ENCODE data around the gene NR5A1. TPM values are rescaled to one million over a fixed set of nuclear protein-coding genes. Genes with fewer than 3 reads are reported as not detected.

Gene NR5A1
- total and polyA plus RNA-seq, 2 experiments from 2014 or later, result 0.21 TPM; not detected in 1

- TF ChIP-seq CTCF (conservative IDR thresholded peaks at IDR 0.05; ENCODE audit: low read depth in 2 of 2) (no peak), ZNF114 (CRISPR knock-in tag; IDR thresholded peaks at IDR 0.05) (no peak), NANOG (IDR thresholded peaks at IDR 0.05; ENCODE audit: borderline replicate concordance) (no peak), CREB1 (CRISPR knock-in tag; IDR thresholded peaks at IDR 0.05; ENCODE audit: low read depth) (no peak), JUNB (IDR thresholded peaks at IDR 0.05; ENCODE audit: unreplicated experiment) (no peak), ETS1 (IDR thresholded peaks at IDR 0.05) (no peak), EZH2 (IDR thresholded peaks at IDR 0.05; ENCODE audit: low read depth, unreplicated experiment) (no peak), POLR2AphosphoS5 (IDR thresholded peaks at IDR 0.05; ENCODE audit: low read depth) (no peak), EZH2phosphoT487 (IDR thresholded peaks at IDR 0.05; ENCODE audit: unreplicated experiment) (no peak)
These were observed 70.1 kb downstream of the NR5A1 start (continued) for GRCh38 chr9:124437086-124437485.

DNA sequence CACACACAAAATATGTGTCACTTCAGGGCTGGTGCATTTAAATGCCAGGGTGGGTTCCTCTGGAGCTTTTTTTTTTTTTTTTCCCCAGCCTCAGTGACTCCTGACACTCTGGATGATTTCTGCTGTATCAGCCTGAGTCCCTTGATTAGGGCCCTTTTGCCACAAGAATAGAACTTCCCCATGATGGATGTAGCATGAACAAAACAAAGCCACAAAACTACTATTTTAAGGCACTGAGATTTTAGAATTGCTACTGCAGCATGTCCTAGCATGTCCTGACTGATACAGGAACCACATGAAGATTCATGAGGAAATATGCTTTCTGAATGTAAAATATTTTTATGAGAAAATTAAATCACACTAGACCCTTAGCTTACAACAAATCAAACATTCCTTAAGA is 70.9 kb downstream of the NR5A1 start:
- H3K9me2 ChIP-seq (ENCODE audit: insufficient read depth), result no peaks in the 10 kb centered on the region
- H3K4me3 ChIP-seq, result no peak overlapping the region
- no peak overlapping the region for H3K27ac Mint-ChIP-seq
- no peaks in the 10 kb centered on the region for H3K79me2 ChIP-seq (replicated peaks; ENCODE audit: insufficient read depth)
- no peak overlapping the region for H3K4me3 Mint-ChIP-seq
- no peak for DNase-seq (ENCODE audit: low spot score)
- H3K4me2 ChIP-seq, result no peak overlapping the region
- H3K36me3 Mint-ChIP-seq (ENCODE audit: low read depth), result no peaks in the 10 kb centered on the region
- ATAC-seq, result no peak
- no peak overlapping the region for H3K27ac ChIP-seq (ENCODE audit: low read depth)
- no peaks in the 10 kb centered on the region for H3K4me1 ChIP-seq (ENCODE audit: insufficient read depth)
- no peaks in the 10 kb centered on the region; the same call in 2 of the 3 replicates for H3K4me1 Mint-ChIP-seq
- H4K20me1 ChIP-seq (replicated peaks; ENCODE audit: insufficient read depth), result no peaks in the 10 kb centered on the region
- no peaks in the 10 kb centered on the region for H3K27me3 ChIP-seq (ENCODE audit: insufficient read depth)
- no peaks in the 10 kb centered on the region for H3K36me3 ChIP-seq (ENCODE audit: insufficient read depth)
- H2AFZ ChIP-seq, result no peak overlapping the region
- peaks cover 3% of the 10 kb centered on the region for H3K27me3 Mint-ChIP-seq (ENCODE audit: insufficient read depth, low read depth, poor library complexity)
- no peaks in the 10 kb centered on the region; the same call in 2 of the 3 replicates for H3K9me3 Mint-ChIP-seq
- no peaks in the 10 kb centered on the region for H3F3A ChIP-seq (replicated peaks; ENCODE audit: low read depth)
- TF ChIP-seq POLR2AphosphoS5 (IDR thresholded peaks at IDR 0.05; ENCODE audit: low read depth) (no peak), EZH2phosphoT487 (IDR thresholded peaks at IDR 0.05; ENCODE audit: unreplicated experiment) (no peak), STAT1 (IDR thresholded peaks at IDR 0.05; ENCODE audit: unreplicated experiment) (no peak), JUNB (IDR thresholded peaks at IDR 0.05; ENCODE audit: unreplicated experiment) (no peak), EZH2 (IDR thresholded peaks at IDR 0.05; ENCODE audit: low read depth, unreplicated experiment) (no peak), ZNF331 (CRISPR knock-in tag; IDR thresholded peaks at IDR 0.05; ENCODE audit: low read depth) (no peak), NANOG (IDR thresholded peaks at IDR 0.05; ENCODE audit: borderline replicate concordance) (no peak), CREB1 (CRISPR knock-in tag; IDR thresholded peaks at IDR 0.05; ENCODE audit: low read depth) (no peak), ETS1 (IDR thresholded peaks at IDR 0.05) (no peak)
- TF ChIP-seq, protein P1, sequence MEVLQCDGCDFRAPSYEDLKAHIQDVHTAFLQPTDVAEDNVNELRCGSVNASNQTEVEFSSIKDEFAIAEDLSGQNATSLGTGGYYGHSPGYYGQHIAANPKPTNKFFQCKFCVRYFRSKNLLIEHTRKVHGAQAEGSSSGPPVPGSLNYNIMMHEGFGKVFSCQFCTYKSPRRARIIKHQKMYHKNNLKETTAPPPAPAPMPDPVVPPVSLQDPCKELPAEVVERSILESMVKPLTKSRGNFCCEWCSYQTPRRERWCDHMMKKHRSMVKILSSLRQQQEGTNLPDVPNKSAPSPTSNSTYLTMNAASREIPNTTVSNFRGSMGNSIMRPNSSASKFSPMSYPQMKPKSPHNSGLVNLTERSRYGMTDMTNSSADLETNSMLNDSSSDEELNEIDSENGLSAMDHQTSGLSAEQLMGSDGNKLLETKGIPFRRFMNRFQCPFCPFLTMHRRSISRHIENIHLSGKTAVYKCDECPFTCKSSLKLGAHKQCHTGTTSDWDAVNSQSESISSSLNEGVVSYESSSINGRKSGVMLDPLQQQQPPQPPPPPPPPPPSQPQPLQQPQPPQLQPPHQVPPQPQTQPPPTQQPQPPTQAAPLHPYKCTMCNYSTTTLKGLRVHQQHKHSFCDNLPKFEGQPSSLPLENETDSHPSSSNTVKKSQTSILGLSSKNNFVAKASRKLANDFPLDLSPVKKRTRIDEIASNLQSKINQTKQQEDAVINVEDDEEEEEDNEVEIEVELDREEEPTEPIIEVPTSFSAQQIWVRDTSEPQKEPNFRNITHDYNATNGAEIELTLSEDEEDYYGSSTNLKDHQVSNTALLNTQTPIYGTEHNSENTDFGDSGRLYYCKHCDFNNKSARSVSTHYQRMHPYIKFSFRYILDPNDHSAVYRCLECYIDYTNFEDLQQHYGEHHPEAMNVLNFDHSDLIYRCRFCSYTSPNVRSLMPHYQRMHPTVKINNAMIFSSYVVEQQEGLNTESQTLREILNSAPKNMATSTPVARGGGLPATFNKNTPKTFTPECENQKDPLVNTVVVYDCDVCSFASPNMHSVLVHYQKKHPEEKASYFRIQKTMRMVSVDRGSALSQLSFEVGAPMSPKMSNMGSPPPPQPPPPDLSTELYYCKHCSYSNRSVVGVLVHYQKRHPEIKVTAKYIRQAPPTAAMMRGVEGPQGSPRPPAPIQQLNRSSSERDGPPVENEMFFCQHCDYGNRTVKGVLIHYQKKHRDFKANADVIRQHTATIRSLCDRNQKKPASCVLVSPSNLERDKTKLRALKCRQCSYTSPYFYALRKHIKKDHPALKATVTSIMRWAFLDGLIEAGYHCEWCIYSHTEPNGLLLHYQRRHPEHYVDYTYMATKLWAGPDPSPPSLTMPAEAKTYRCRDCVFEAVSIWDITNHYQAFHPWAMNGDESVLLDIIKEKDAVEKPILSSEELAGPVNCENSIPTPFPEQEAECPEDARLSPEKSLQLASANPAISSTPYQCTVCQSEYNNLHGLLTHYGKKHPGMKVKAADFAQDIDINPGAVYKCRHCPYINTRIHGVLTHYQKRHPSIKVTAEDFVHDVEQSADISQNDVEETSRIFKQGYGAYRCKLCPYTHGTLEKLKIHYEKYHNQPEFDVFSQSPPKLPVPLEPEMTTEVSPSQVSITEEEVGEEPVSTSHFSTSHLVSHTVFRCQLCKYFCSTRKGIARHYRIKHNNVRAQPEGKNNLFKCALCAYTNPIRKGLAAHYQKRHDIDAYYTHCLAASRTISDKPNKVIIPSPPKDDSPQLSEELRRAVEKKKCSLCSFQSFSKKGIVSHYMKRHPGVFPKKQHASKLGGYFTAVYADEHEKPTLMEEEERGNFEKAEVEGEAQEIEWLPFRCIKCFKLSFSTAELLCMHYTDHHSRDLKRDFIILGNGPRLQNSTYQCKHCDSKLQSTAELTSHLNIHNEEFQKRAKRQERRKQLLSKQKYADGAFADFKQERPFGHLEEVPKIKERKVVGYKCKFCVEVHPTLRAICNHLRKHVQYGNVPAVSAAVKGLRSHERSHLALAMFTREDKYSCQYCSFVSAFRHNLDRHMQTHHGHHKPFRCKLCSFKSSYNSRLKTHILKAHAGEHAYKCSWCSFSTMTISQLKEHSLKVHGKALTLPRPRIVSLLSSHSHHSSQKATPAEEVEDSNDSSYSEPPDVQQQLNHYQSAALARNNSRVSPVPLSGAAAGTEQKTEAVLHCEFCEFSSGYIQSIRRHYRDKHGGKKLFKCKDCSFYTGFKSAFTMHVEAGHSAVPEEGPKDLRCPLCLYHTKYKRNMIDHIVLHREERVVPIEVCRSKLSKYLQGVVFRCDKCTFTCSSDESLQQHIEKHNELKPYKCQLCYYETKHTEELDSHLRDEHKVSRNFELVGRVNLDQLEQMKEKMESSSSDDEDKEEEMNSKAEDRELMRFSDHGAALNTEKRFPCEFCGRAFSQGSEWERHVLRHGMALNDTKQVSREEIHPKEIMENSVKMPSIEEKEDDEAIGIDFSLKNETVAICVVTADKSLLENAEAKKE (CRISPR knock-in tag; IDR thresholded peaks at IDR 0.05), result no peak

Measured in GM23338 (cell line).